Measurements from ENCODE around the gene LENG8.

- TF ChIP-seq CTCF (IDR thresholded peaks at IDR 0.05; ENCODE audit: poor library complexity, severe bottlenecking), result no peak
- TF ChIP-seq RAD21 (conservative IDR thresholded peaks at IDR 0.05), result no peak
- no peak for TF ChIP-seq EZH2 (IDR thresholded peaks at IDR 0.05; ENCODE audit: borderline replicate concordance, insufficient read depth, low read length, poor library complexity, severe bottlenecking)
- no peak for TF ChIP-seq POLR2AphosphoS5 (IDR thresholded peaks at IDR 0.05)
- TF ChIP-seq SMC3 (conservative IDR thresholded peaks at IDR 0.05; ENCODE audit: poor library complexity), result no peak
Observed at GRCh38 chr19:54405628-54406027, 43.4 kb upstream of the LENG8 start.
